DMS 273 (cell line): ENCODE measurements around the gene UTP11.

Experiments used
- DNase-seq: peaks from one replicate; lab custom pipeline; 2025; ENCODE audit not compliant: unreplicated experiment; lab: John Stamatoyannopoulos, UW

UTP11 gene

DNA sequence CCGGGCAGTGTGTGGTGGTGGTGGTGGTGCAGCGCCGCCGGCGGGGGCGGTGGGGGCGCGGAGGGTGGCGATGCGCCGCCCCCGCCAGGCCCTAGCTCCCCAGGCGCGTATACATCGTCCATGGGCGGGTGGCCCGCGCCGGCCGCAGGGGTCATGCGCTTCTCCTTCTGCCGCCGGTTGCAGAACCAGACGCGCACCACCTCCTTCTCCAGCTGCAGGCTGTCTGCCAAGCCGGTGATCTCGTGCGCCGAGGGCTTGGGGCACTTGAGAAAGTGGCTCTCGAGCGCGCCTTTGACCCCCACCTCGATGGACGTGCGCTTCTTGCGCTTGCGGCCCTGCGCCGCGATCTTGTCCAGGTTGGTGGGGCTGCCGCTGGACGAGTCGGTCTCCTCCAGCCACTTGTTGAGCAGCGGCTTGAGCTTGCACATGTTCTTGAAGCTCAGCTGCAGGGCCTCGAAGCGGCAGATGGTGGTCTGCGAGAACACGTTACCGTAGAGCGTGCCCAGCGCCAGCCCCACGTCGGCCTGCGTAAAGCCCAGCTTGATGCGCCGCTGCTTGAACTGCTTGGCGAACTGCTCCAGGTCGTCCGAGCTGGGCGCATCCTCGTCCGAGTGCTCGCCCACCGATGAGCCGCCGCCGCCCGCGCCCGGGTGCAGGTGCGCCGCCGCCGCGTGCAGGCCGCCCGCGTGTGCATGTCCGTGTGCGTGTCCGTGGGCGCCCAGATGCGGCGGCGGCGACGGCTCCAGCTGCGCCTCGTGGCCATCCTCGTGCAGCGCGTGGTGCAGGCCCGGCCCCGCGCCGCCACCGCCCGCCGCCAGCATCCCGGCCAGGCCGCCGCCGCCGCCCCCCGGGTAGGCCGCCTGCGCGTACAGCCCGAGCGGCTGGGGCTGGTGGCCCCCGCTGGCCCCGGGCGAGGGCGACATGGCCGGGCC lies 33.1 kb downstream of the UTP11 start:
- DNase-seq: peak; percentile 100

- no peak for DNase-seq
Observed at GRCh38 chr1:38046333-38046883, 33.9 kb downstream of the UTP11 start, which contains the start of gene POU3F1. Gene POU3F1, minus strand, starts transcription at chr1:38046793. Its CDS starts 50 bp downstream, at chr1:38046743.

GRCh38 chr1:38046884-38047602 lies 34.5 kb downstream of the UTP11 start:
- peak; percentile 100 for DNase-seq

DNA sequence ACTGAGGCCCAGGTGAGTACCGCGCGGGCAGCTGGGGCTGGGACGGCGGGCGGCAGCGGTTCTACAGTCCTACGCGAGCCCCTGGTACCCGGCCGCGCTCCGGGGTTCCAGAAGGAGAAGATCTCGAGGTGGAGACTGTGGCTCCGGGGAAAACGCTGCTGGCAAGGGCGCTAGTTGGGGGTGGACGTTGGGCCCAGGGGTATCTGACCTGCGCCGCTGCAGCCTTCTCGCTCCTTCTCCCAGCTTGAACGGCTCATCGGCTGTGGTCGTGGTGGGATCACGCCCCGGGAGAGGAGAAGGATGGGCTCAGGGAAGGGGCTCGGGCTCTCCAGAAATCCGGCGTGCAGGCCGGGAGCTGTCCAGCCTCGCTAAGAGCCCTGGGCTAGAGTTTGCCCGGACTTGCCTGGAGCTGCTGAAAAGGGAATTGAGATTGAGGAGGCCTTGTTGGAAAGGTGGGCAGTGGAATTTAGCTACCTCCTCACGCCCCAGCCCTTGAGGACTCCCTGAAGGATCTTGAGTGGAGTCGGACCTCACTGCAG lies 35.1 kb downstream of the UTP11 start:
- DNase-seq: no peak

DNA sequence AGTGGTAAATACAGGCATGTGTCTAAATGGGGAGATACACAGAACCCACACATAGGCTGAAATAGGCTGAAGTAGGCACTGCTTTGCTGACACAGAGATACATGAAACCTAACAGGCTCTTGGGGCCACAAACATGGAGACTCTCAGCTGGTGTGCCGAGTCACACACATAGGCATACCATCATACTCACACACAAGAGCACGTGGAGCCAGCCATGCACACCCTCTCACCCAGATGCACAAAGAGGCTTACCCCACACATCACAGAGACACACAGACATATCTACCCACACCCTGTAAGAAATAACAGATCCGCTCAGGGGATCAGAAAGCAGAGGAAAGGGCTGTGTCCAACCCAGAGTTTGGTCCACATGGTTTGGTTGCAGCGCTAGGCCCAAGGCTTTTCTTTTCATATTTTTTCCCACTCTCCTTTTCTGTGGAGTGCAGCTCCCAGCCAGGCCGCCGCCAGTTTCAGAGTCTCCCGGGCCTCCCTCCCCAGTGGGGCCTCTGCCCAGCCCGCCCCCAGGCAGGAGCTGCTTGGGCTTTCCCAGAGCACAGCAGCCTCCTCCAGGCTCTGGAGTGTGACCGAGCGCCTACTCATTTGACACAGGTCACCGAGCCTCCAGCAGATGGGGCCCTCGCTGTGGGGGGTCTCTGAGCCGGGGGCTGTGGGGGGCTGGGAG lies 38.0 kb downstream of the UTP11 start:
- peak; percentile 94 for DNase-seq

GRCh38 chr1:38051079-38051543 lies 38.6 kb downstream of the UTP11 start:
- no peak for DNase-seq

- peak; percentile 97 for DNase-seq
Observed at GRCh38 chr1:38052750-38053415, 40.3 kb downstream of the UTP11 start.

DNA sequence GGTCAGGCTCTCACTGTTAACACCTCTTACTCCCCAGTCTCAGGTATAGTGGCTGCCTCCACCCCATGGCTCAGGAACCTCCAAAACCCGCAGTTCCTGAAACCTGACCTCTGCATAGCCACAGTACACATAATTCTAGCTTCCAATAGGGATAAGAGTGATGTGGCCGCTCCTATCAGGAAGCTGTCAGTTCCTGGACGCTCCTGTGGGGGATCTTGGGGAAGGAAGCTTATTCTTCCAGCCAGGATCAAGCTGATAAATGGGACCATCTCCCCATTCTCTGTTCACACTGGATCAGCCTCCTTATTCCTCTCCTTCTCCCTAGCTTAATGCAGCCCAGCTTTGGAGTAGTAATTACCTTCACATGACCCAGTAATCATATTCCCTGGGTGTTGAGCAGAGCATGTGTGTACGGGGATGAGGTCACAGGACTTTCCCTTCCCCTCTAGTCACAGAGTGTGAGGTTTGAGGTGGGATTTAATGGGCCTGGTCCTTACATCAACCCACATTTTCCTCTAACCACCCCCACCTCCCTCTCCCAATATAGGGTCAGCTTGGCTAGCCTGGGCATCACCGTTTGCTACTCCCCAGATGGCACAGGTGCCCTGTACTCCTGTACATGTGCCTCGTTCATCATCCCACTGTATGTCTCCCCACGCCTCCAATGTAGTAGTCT lies 41.0 kb downstream of the UTP11 start:
- DNase-seq: peak; percentile 97

DNA sequence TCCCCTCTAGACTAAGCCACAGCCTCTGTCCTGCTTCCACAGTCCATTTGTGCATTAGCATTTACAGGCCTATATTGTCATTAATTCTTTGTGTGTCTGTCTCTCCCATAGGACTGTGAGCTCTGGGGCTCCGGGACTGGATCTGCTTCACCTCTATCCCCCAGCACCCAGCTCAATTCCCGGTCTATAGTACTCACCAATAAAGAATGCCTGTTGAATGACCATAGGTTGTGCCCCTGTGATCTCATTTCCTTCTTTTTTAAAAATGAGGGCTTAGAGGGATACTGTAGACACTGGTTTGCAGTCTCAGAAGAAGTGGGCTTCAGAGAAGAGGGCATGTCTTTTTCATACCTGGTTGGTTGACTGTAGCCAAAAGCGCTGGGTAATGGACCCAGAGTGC lies 42.9 kb downstream of the UTP11 start:
- no peak for DNase-seq

GRCh38 chr1:38055965-38056364 lies 43.4 kb downstream of the UTP11 start:
- no peak for DNase-seq

- peak; percentile 100 for DNase-seq
Observed at GRCh38 chr1:38059635-38060250, 47.2 kb downstream of the UTP11 start.

DNA sequence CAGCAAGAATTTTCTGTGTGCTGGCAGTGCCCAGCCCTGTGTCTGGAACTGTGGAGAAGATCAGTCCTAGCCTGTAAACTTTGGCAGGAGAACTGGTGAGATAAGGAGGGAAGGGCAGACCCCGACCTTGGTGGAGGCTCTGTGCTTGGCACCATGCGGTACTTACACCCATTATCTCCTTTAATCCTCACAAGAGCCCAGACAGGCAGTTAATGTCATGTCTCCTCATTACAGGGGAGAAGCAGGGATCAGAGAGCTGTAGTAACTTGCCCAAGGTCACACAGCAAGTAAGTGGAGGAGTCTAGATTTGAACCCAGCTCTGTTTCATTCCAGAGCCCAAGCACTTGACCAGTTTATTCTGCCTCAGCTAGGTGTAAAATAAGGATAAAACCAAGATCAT lies 48.0 kb downstream of the UTP11 start:
- no peak for DNase-seq

GRCh38 chr1:38061290-38061689 lies 48.8 kb downstream of the UTP11 start:
- no peak for DNase-seq

DNA sequence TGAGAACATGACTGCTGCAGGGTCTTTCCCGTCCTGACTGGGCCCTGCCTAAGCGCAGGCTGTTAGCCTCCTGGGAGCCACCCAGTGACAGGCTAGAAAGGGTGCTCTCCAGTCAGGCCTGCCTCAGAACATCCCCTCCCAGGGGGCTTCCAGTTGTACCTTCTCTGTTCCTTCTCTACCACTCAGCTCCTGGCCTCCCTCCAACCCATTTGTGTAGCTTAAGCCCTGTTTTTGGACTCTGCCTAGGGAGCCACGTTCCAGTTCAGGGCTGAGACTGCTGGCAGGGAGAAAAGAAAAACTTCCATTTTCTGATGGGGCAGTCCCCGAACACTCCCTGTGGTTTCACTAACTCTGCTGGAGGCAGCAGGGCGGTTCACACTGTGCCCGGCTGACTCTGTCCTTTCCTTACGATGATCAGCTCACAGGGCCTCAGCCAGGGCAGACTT lies 49.4 kb downstream of the UTP11 start:
- DNase-seq: peak; percentile 94

GRCh38 chr1:38062361-38063288 lies 50.1 kb downstream of the UTP11 start:
- DNase-seq: peak; percentile 99

DNA sequence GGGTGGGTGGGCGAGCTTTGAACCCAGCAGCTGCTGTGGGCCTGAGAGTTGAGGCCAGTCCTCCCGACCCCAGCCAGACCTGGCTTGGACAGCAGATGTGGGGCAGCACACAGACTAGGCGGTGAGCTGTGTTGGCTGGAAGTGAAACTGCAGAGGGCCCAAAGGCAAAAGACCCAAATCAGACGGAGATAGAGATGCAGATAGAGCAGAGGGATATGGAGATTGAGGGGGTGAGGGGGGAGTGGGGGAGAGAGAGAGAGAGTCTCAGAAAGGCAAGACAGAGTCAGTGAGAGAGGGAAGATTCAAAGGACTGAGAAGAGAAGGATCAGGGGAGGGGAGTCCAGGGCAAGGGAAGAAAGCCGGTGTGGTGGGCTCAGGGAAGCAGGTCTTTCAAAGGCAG lies 51.1 kb downstream of the UTP11 start:
- DNase-seq: no peak

GRCh38 chr1:38064197-38064903 lies 51.8 kb downstream of the UTP11 start:
- no peak for DNase-seq
